GM18526 (cell line): Measurements from ENCODE around the gene CEP57L1.

Experiments
- POLR2A ChIP-seq: IDR thresholded peaks from 3 replicates; pipeline ENCODE4 v1.6.1; 2011; ENCODE audit not compliant: insufficient read length; ENCODE audit errors: extremely low read depth

CEP57L1 gene

GRCh38 chr6:109095036-109095834, at the start of gene CEP57L1:
Gene CEP57L1 (plus strand): TSS chr6:109095507. CDS start chr6:109145222, 49,715 bp downstream.
- peak; percentile 45 for TF ChIP-seq POLR2A

DNA sequence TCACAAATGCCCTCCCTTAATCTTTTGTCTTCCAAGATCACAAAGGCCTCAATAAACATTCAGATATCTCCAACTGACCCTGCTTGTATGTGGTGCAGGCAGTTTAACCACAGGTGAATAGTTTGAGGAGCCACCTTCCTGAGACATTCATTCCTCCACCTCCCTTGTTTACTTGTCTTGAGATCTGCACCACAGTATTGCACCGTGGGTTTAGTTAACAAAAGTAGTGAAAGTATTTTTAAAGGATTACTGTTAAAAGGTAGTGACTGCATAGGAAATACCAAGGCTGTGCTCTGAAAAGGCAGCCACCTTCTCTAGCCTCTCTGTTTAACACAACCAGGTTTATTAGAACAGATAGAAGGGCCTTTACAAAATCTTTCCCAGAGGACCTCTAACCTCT, 47.1 kb upstream of the CEP57L1 start:
- no peak for TF ChIP-seq POLR2A

DNA sequence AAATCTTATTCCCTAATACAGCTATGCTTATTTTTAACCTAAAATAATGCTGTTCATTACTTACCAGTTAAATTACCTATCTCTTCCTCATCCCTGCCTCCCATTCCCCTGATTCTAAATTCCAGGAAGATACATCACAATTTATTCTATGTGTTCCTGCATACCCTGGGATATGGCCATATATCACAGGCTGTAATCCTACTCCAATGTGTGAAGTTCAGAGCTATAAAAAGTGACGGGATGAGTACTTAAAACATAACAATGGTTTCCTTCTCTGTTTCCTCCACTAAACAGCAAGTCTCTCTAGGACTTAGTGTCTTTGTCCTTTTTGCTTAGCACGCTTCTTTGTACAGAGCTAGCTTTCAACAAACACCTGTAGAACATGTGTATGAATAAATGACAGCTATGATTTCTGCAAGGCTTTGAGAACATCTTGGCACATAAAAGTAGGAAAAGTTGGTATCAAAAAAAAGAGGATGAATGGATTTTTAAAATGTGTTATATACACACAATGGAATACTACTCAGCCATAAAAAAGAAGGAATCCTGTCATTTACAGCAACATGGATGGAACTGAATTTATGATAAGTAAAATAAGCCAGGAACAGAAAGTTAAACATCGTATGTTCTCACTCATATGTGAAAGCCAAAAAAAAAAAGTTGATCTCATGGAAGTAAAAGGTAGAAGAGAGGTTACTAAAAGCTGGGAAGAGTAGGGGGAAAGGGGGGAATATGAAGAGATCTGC, 46.5 kb upstream of the CEP57L1 start:
- no peak for TF ChIP-seq POLR2A

- no peak for TF ChIP-seq POLR2A
Measured at GRCh38 chr6:109050012-109050411, 45.3 kb upstream of the CEP57L1 start.

DNA sequence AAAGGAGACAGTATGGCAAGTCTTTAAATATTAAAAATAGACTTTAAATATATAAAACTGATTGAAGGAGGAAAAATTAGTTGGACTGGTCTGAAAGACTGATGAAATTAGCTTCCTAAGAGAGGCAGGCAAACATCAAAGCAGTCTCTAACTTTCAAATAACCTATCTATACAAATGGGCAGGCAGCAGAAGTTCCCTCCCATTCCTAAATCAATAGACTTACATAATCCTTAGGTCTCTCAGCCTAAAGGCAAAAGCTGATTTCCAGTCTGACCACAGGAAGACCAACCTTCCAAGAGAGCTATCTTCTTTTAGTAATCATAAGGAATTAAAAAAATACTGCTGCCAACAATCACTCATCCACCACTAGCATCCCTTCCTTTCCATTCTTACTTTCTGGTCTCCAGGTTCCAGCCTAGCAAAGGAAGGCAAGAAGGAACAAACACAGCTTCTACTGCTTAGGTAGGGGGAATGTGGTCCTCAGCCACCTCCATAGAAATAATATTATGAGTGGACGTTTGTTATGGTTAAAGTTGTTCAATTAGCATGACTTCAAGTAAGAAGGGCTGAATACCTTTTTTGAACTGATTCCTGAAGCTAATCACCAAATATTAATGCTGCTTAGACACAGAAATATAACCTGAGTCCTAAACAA, 44.7 kb upstream of the CEP57L1 start:
- no peak for TF ChIP-seq POLR2A

- no peak for TF ChIP-seq POLR2A
Measured at GRCh38 chr6:109051301-109052017, 43.8 kb upstream of the CEP57L1 start.

GRCh38 chr6:109052018-109052651, 43.2 kb upstream of the CEP57L1 start:
- no peak for TF ChIP-seq POLR2A

DNA sequence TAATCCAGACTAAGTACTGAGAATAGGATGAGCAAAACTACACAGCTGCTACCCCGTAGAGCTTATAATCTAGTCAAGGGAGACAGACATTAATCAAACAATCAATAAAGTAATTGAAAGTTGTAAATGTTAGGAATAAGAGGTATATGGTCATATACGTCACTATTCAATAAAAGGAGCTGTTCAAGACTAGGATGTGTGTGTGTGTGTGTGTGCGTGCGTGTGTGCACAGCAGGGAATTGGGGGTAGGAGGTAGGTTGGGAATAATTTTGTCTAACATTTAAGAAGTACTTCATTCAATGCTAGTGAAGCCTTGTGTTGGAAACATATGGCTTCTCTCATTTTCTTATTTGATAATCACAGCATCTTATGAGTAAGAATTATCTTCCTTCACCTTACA, 42.5 kb upstream of the CEP57L1 start:
- no peak for TF ChIP-seq POLR2A

- no peak for TF ChIP-seq POLR2A
Measured at GRCh38 chr6:109053336-109053735, 42.0 kb upstream of the CEP57L1 start.

GRCh38 chr6:109055771-109056235, 39.5 kb upstream of the CEP57L1 start:
- TF ChIP-seq POLR2A: no peak

DNA sequence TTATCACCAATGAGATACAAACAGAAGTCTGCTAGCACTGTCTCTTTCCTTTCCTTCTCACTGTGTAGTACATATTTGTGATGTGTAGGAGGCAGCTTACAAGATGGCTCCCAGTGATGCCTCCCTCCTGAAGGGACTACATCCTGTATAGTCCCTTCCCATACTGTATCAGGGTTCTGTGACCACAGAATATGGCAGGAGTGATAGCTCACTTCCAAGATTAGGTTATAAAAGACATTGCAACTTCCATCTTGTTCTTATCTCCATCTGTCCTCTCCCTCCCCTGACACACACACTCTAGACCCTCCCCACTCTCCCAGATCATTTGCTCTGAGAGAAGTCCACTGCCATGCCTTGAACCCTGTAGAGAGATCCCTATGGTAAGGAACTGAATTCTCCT, 38.6 kb upstream of the CEP57L1 start:
- no peak for TF ChIP-seq POLR2A

GRCh38 chr6:109058620-109059019, 36.7 kb upstream of the CEP57L1 start:
- TF ChIP-seq POLR2A: no peak

DNA sequence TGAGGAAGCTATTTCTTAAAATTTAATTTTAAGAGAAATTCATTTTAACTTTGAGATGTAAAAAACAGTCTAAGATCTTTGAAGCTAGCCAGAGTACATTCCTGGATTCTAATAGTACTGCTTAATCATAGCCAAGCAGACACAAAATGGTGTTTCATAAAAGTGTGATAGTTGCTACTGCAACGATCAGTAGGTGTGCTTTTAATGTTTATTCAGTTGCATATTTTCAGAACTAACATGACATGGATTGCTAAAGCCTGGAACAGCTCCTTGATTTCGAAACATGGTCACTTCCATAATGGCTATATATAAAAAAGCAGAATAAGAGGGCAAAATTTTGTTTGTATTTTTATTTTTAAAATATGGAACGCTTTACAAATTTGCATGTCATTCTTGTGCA, 36.2 kb upstream of the CEP57L1 start:
- TF ChIP-seq POLR2A: no peak

DNA sequence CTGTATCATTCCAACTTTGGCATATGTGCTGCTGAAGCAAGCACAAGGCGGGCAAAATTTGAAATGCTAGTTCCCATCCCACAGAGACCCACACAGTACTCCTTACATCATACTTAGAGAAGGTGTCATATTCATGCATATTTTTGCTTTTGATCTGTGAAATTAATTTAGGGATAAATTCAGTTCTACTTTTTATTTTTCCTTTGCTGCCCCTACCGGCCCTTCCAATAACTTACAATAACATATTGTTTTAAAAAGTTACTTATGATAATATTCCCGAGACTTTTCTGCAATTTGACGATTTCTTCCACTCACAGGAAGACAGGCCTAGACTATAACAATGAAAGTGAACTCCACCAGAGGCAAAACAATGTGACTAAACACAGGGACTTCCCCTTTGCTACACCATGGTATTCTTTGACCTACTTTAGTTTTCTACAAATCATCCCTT, 35.7 kb upstream of the CEP57L1 start:
- TF ChIP-seq POLR2A: no peak

DNA sequence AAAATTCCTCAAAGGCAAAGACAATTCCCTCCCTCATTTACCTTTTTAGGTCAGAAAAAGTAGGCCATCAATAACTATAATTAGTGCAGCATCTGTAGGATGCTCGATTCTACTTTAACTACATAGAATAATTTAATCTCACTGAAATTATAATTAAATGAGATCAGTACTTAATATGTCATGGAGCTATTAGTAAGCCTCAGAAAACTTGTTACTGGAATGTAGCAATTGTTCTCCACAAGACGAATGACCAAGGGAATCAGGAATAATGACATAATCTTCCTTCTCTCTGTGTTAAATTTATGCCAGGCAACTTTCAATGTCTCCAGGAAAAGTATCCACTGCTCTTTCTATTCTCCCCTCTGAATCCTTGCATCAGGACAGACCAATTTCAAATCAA, 34.7 kb upstream of the CEP57L1 start:
- no peak for TF ChIP-seq POLR2A

DNA sequence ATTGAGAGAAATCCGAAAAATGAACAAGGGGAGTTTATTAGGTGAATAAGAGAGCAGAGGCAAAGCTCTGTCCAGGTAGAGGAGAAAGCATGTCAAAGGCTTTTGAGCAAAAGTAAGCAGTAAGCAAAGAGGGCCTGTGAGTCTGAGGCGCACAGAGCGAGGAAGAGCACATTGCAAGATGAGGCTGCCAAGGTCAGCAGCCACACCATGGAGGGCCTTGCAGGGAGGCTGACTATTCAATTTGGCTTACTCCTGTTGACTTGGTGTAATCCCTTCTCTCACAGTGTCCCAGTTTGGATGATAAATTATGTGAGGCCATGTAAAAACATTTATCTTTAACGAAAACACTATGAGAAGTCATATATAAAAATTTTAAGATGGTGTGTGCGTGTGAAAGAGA, 33.1 kb upstream of the CEP57L1 start:
- no peak for TF ChIP-seq POLR2A
